Endothelial cell of umbilical vein (primary cell): ENCODE measurements around the gene ARTN. TPM values are rescaled to one million over a fixed set of nuclear protein-coding genes. Genes with fewer than 3 reads are reported as not detected.

Experiments
- BruUV-seq: library from RNA; stranded (reverse); fragments of 400-500 nt; replicated peaks from 2 replicates; lab custom pipeline; 2021; lab: Mats Ljungman, UMichigan
- CTCF ChIA-PET: fragments of 300-600, 350-600 bp; sonication (Branson Sonifier 250); formaldehyde crosslinking; loops from one replicate; lab custom pipeline; 2021; ENCODE audit warnings: antibody characterized with exemption, inconsistent platforms; lab: Charles Lee
- POLR2A ChIA-PET: fragments of 300-600, 350-600 bp; sonication (Branson Sonifier 250); formaldehyde crosslinking; loops from one replicate; lab custom pipeline; 2021; ENCODE audit warnings: antibody characterized with exemption, inconsistent platforms; lab: Charles Lee
- DNase-seq: peaks from one replicate; pipeline ENCODE4 v3.0.0-alpha.2; 2011; ENCODE audit warnings: low read depth, low spot score
- FAIRE-seq: peaks from 2 replicates; lab custom pipeline; 2011; peaks lifted over from hg19 to GRCh38; lab: Jason Lieb, UNC
- H2AFZ ChIP-seq: 2 replicates; pipeline ENCODE4 v1.6.0; 2012; ENCODE audit warnings: low read depth, low read length, control low read depth, inconsistent platforms
- H3K27ac ChIP-seq: 2 replicates; pipeline ENCODE4 v1.5.1; 2011; ENCODE audit warnings: low read depth, mild to moderate bottlenecking, control low read depth, low read length, moderate library complexity; ENCODE audit not compliant: insufficient read depth
- H3K27me3 ChIP-seq, 2 experiments: 2 replicates each; pipeline versions ENCODE4 v1.6.0 to v1.6.1; 2011; ENCODE audit warnings: low read length in 2 of 2, mixed read lengths in 1 of 2; ENCODE audit not compliant: control insufficient read depth in 2 of 2, insufficient read depth in 2 of 2
- H3K36me3 ChIP-seq, 2 experiments: 2 replicates in 1 of 2; 3 replicates in 1 of 2; pipeline ENCODE4 v1.5.1; 2011; ENCODE audit warnings: low read length in 2 of 2, mild to moderate bottlenecking in 1 of 2, moderate library complexity in 1 of 2; ENCODE audit not compliant: control insufficient read depth in 2 of 2, insufficient read depth in 2 of 2; ENCODE audit errors: extremely low read depth in 1 of 2
- H3K4me1 ChIP-seq: 3 replicates; pipeline ENCODE4 v1.5.1; 2011; ENCODE audit warnings: mild to moderate bottlenecking, low read length; ENCODE audit not compliant: control insufficient read depth, insufficient read depth; ENCODE audit errors: extremely low read depth
- H3K4me2 ChIP-seq: 2 replicates; pipeline ENCODE4 v1.6.1; 2011; ENCODE audit warnings: low read length, control low read depth, mixed read lengths; ENCODE audit not compliant: insufficient read depth
- H3K4me3 ChIP-seq, 3 experiments: fragments of 200-600 bp in 1 of 3; sonication (generic), shearing (Covaris generic) in 1 of 3; replicated peaks in 1 of 3; 2 replicates each; pipeline ENCODE4 v1.5.1; 2011 to 2016; ENCODE audit warnings: control low read depth in 3 of 3, low read length in 3 of 3, mild to moderate bottlenecking in 2 of 3, inconsistent platforms in 1 of 3, low read depth in 1 of 3, moderate library complexity in 1 of 3; ENCODE audit not compliant: insufficient read depth in 1 of 3
- H3K79me2 ChIP-seq: 2 replicates; pipeline ENCODE4 v1.6.0; 2012; ENCODE audit warnings: low read length, inconsistent platforms; ENCODE audit not compliant: control insufficient read depth, insufficient read depth
- H3K9ac ChIP-seq: replicated peaks from 2 replicates; pipeline ENCODE3; 2011; ENCODE audit warnings: low read length, control low read depth; ENCODE audit not compliant: insufficient read depth; ENCODE audit errors: extremely low read depth
- H3K9me1 ChIP-seq: replicated peaks from 3 replicates; pipeline ENCODE4 v1.6.0; 2011; ENCODE audit warnings: mild to moderate bottlenecking, low read length; ENCODE audit not compliant: control insufficient read depth, insufficient read depth; ENCODE audit errors: extremely low read depth
- H3K9me3 ChIP-seq: replicated peaks from 2 replicates; pipeline ENCODE4 v1.5.1; 2012; ENCODE audit warnings: low read length, inconsistent platforms; ENCODE audit not compliant: control insufficient read depth, insufficient read depth
- H4K20me1 ChIP-seq: replicated peaks from 2 replicates; pipeline ENCODE3; 2011; ENCODE audit warnings: mild to moderate bottlenecking, low read length; ENCODE audit not compliant: control insufficient read depth, insufficient read depth; ENCODE audit errors: extremely low read depth
- EZH2 ChIP-seq: IDR thresholded peaks from 2 replicates; pipeline ENCODE4 v1.6.1; 2012; ENCODE audit warnings: borderline replicate concordance, low read depth, mild to moderate bottlenecking, moderate library complexity, low read length, inconsistent platforms; ENCODE audit not compliant: severe bottlenecking
- FOS ChIP-seq: IDR thresholded peaks from 2 replicates; pipeline ENCODE4 v1.6.1; 2011; ENCODE audit warnings: mild to moderate bottlenecking, low read length, moderate library complexity, borderline replicate concordance; ENCODE audit not compliant: insufficient read depth
- JUN ChIP-seq: IDR thresholded peaks from 2 replicates; pipeline ENCODE4 v1.6.1; 2011; ENCODE audit warnings: borderline replicate concordance, low read depth; ENCODE audit not compliant: insufficient read length, insufficient read depth
- MYC ChIP-seq: IDR thresholded peaks from one replicate; pipeline ENCODE4 v1.6.1; 2011; ENCODE audit warnings: mild to moderate bottlenecking, low read depth, low read length
- dilution Hi-C: fragments of 300-500 bp; cut with MboI; formaldehyde crosslinking; loops from one replicate; pipeline ENCODE4 v1.15.0; 2019; ENCODE audit warnings: low sequenced_read_pairs; ENCODE audit not compliant: extremely low pct_ligation_motif_present
- intact Hi-C: fragments of 100-400 bp; cut with micrococcal nuclease; formaldehyde crosslinking; loops from one replicate; pipeline ENCODE4 v1.10.0; 2022
- polyA plus RNA-seq, 4 experiments: library from polyadenylated mRNA; depleted of rRNA in 3 of 4; stranded (reverse) in 3 of 4; unstranded in 1 of 4; fragments of >200 nt; gene quantifications; 2 replicates each; pipeline versions ENCODE4 v1.2.1 to v1.2.3, GENCODE V29; 2011 to 2012; ENCODE audit warnings: missing spikeins in 1 of 4
- total RNA-seq: library from RNA; stranded (reverse); gene quantifications from 2 replicates; pipeline ENCODE4 v1.2.3, GENCODE V29; 2021
- TF ChIP-seq, protein P1 (sequence below), 2 donors: IDR thresholded peaks; 1 replicate in 1 of 2; 2 replicates in 1 of 2; pipeline ENCODE4 v1.5.1; 2011; ENCODE audit warnings: low read length in 2 of 2, mild to moderate bottlenecking in 2 of 2, moderate library complexity in 2 of 2, control low read depth in 1 of 2, inconsistent platforms in 1 of 2, low read depth in 1 of 2; ENCODE audit not compliant: insufficient read depth in 1 of 2; ENCODE audit errors: extremely low read depth in 1 of 2
- TF ChIP-seq, protein P2 (sequence below): IDR thresholded peaks from 2 replicates; pipeline ENCODE4 v1.6.1; 2011; ENCODE audit not compliant: insufficient read depth, insufficient read length

ARTN gene
- total and polyA plus RNA-seq, 2 donors (not counting 3 experiments of a cell fraction or from before 2014, with no cell fraction given) = 0.11 to 0.18 TPM

DNA sequence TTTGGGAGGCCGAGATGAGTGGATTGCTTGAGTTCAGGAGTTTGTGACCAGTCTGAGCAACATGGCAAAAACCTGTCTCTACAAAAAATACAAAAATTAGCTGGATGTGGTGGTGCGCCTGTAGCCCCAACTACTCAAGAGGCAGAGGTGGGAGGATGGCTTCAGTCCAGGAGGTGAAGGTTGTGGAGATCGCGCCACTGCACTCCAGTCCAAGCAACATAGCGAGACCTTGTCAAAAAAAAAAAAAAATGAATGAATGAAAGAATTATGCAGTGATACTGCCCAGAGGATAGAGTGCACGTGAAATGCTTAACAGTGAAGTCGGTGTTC, 35.8 kb downstream of the ARTN start:
- H3K36me3 ChIP-seq = peaks cover 0 to 14% of the 10 kb centered on the region in 2 experiments
- dilution Hi-C loops (no loop called here), intact Hi-C loops (loop anchor here (1.0 to 2.0 kb wide), 2 partner anchors 23 to 61 kb away; partner anchors contain the start of genes IPO13 and SLC6A9)
- no peaks in the 10 kb centered on the region for H4K20me1 ChIP-seq
- peaks cover 11% of the 10 kb centered on the region for H3K4me1 ChIP-seq
- ChIA-PET POLR2A (interaction anchor here (0.7 to 1.4 kb wide), 2 partner anchors 62 to 319 kb away, joined by 3 read pairs; partner anchors contain the start of genes KDM4A and SLC6A9), CTCF (interaction anchor here (0.8 kb wide), 1 partner anchor 23 kb away, joined by 4 read pairs; no protein-coding TSS in a partner anchor)
- peak overlapping the region; percentile 44 for H3K4me2 ChIP-seq
- H3K9me1 ChIP-seq = no peaks in the 10 kb centered on the region
- no peak overlapping the region for H3K9ac ChIP-seq
- TF ChIP-seq, protein P1, sequence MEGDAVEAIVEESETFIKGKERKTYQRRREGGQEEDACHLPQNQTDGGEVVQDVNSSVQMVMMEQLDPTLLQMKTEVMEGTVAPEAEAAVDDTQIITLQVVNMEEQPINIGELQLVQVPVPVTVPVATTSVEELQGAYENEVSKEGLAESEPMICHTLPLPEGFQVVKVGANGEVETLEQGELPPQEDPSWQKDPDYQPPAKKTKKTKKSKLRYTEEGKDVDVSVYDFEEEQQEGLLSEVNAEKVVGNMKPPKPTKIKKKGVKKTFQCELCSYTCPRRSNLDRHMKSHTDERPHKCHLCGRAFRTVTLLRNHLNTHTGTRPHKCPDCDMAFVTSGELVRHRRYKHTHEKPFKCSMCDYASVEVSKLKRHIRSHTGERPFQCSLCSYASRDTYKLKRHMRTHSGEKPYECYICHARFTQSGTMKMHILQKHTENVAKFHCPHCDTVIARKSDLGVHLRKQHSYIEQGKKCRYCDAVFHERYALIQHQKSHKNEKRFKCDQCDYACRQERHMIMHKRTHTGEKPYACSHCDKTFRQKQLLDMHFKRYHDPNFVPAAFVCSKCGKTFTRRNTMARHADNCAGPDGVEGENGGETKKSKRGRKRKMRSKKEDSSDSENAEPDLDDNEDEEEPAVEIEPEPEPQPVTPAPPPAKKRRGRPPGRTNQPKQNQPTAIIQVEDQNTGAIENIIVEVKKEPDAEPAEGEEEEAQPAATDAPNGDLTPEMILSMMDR (IDR thresholded peaks at IDR 0.05; ENCODE audit: extremely low read depth in 1 of 2, insufficient read depth in 1 of 2, low read depth in 1 of 2, low read length in 2 of 2) = no peak
- TF ChIP-seq FOS (no peak), EZH2 (no peak), MYC (no peak), JUN (no peak)
- TF ChIP-seq, protein P2, sequence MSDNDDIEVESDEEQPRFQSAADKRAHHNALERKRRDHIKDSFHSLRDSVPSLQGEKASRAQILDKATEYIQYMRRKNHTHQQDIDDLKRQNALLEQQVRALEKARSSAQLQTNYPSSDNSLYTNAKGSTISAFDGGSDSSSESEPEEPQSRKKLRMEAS = no peak
- no peaks in the 10 kb centered on the region for H3K27me3 ChIP-seq
- no peak overlapping the region for H2AFZ ChIP-seq
- H3K79me2 ChIP-seq = peaks cover 4% of the 10 kb centered on the region
- DNase-seq = no peak
- BruUV-seq = no TSS peak
- no peak overlapping the region for H3K27ac ChIP-seq
- FAIRE-seq = no peak
- H3K4me3 ChIP-seq = no peak overlapping the region
- no peaks in the 10 kb centered on the region for H3K9me3 ChIP-seq
